HL-60 (cell line): ENCODE data around the gene IMPDH1.
A peak's percentile ranks its signal among the peaks of the same experiment; 100 is the strongest.

Experiments used
- DNase-seq, 2 experiments: peaks; one replicate each; pipeline ENCODE4 v3.0.0-alpha.2; 2010 to 2020; ENCODE audit warnings: low read depth in 1 of 2, low spot score in 1 of 2
- H3K27ac ChIP-seq: fragments of 250-450 bp; sonication (Bioruptor Pico); replicated peaks from 2 replicates; pipeline ENCODE4 v1.5.1; 2020; ENCODE audit warnings: mild to moderate bottlenecking, moderate library complexity
- H3K27me3 ChIP-seq: fragments of 250-450 bp; sonication (Bioruptor Pico); 2 replicates; pipeline ENCODE4 v1.5.1; 2021; ENCODE audit warnings: mild to moderate bottlenecking, moderate library complexity; ENCODE audit not compliant: insufficient read depth, poor library complexity, severe bottlenecking
- H3K4me3 ChIP-seq: replicated peaks from 2 replicates; pipeline ENCODE4 v1.5.1; 2011; ENCODE audit warnings: mild to moderate bottlenecking, control low read depth, low read length; ENCODE audit not compliant: insufficient read depth
- GABPA ChIP-seq: IDR thresholded peaks from 2 replicates; pipeline ENCODE4 v1.6.1; 2012; ENCODE audit warnings: low read depth
- POLR2AphosphoS5 ChIP-seq: IDR thresholded peaks from 2 replicates; pipeline ENCODE4 v1.6.1; 2012; ENCODE audit warnings: low read depth
- SPI1 ChIP-seq: IDR thresholded peaks from 2 replicates; pipeline ENCODE4 v1.6.1; 2012; ENCODE audit warnings: low read depth, mild to moderate bottlenecking, borderline replicate concordance
- TF ChIP-seq, protein P1 (sequence below): IDR thresholded peaks from one replicate; pipeline ENCODE4 v1.5.1; 2011; ENCODE audit warnings: low read length, control low read depth, inconsistent platforms; ENCODE audit not compliant: insufficient read depth
- TF ChIP-seq, protein P2 (sequence below): IDR thresholded peaks from 2 replicates; pipeline ENCODE4 v1.6.1; 2012; ENCODE audit warnings: low read depth; ENCODE audit not compliant: insufficient replicate concordance

The IMPDH1 gene

GRCh38 chr7:128381161-128381821 lies 28.5 kb downstream of the IMPDH1 start:
- H3K27me3 ChIP-seq, result no peaks in the 10 kb centered on the region
- no peak for TF ChIP-seq POLR2AphosphoS5
- no peak for TF ChIP-seq GABPA
- TF ChIP-seq, protein P1, sequence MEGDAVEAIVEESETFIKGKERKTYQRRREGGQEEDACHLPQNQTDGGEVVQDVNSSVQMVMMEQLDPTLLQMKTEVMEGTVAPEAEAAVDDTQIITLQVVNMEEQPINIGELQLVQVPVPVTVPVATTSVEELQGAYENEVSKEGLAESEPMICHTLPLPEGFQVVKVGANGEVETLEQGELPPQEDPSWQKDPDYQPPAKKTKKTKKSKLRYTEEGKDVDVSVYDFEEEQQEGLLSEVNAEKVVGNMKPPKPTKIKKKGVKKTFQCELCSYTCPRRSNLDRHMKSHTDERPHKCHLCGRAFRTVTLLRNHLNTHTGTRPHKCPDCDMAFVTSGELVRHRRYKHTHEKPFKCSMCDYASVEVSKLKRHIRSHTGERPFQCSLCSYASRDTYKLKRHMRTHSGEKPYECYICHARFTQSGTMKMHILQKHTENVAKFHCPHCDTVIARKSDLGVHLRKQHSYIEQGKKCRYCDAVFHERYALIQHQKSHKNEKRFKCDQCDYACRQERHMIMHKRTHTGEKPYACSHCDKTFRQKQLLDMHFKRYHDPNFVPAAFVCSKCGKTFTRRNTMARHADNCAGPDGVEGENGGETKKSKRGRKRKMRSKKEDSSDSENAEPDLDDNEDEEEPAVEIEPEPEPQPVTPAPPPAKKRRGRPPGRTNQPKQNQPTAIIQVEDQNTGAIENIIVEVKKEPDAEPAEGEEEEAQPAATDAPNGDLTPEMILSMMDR, result peak; percentile 21
- TF ChIP-seq, protein P2, sequence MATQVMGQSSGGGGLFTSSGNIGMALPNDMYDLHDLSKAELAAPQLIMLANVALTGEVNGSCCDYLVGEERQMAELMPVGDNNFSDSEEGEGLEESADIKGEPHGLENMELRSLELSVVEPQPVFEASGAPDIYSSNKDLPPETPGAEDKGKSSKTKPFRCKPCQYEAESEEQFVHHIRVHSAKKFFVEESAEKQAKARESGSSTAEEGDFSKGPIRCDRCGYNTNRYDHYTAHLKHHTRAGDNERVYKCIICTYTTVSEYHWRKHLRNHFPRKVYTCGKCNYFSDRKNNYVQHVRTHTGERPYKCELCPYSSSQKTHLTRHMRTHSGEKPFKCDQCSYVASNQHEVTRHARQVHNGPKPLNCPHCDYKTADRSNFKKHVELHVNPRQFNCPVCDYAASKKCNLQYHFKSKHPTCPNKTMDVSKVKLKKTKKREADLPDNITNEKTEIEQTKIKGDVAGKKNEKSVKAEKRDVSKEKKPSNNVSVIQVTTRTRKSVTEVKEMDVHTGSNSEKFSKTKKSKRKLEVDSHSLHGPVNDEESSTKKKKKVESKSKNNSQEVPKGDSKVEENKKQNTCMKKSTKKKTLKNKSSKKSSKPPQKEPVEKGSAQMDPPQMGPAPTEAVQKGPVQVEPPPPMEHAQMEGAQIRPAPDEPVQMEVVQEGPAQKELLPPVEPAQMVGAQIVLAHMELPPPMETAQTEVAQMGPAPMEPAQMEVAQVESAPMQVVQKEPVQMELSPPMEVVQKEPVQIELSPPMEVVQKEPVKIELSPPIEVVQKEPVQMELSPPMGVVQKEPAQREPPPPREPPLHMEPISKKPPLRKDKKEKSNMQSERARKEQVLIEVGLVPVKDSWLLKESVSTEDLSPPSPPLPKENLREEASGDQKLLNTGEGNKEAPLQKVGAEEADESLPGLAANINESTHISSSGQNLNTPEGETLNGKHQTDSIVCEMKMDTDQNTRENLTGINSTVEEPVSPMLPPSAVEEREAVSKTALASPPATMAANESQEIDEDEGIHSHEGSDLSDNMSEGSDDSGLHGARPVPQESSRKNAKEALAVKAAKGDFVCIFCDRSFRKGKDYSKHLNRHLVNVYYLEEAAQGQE, result no peak
- peak; percentile 56; the same call in 1 of the 2 replicates for TF ChIP-seq SPI1
- DNase-seq, result peak in 1 of 2 experiments; percentile 65
- no peak overlapping the region for H3K27ac ChIP-seq
- H3K4me3 ChIP-seq, result no peak overlapping the region

DNA sequence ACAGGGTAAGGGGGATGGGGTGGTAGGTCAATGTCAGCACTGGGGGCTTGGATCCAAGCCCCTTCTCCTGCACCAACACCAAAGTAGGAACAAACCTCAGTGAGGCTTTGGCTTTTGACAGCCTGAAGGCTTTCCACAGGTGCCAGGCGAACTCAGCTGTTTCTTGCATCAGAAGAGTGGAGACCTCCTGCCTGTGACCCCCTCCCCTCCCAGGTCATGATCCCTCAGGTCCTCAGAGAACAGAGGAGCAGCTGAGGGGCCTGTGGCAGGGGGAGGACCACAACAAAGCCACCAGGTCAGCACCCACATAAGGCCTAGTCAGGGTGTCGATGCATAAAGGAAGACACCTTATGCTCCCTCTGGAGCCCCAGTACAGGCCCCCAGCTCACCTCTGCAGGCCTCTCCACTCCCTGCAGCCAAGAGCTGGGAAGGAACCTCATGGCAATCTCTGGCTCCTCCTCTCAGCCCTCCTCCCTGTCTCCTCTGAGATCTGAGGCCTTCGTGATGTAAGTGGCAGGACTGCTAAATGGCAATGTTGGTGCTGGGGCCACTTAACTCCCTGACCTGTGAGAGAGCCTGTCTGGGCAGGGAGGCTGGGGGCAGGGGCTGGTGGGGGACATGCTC lies 29.2 kb downstream of the IMPDH1 start:
- Histone ChIP-seq H3K4me3 (no peak overlapping the region), H3K27ac (no peak overlapping the region), H3K27me3 (no peaks in the 10 kb centered on the region)
- TF ChIP-seq, protein P1, result no peak
- TF ChIP-seq, protein P2, result no peak
- TF ChIP-seq POLR2AphosphoS5, result no peak
- no peak for TF ChIP-seq GABPA
- TF ChIP-seq SPI1, result no peak
- no peak for DNase-seq

DNA sequence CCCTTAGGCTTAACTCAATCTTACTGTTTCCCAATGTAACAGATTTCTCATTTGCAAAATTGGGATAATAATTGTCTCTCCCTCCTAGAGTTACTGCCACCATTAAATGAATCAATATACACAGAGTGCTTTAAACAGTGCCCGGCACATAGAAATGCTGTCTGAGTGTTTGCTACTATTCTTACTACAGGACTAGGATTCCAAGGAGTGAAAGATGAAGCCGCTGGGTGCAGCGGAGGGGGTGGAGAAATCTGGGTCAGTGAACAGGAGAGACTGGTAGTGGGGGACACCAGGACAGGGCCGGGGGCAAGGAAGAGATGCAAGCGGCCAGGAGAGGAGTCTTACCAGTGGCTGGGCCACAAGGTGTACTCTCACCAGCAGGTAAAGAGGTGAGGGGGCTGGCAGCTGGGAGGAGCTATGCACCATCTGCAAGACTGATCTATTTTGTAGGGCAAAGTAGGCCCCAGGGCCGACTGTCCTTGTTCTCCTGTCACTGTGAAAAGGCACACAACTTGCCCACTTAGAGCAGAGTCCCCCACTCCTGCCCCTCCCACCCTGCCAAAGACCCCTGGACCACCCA lies 29.8 kb downstream of the IMPDH1 start:
- no peak overlapping the region for H3K4me3 ChIP-seq
- no peak overlapping the region for H3K27ac ChIP-seq
- TF ChIP-seq, protein P1, result no peak
- TF ChIP-seq POLR2AphosphoS5 (no peak), GABPA (no peak), SPI1 (no peak)
- TF ChIP-seq, protein P2, result no peak
- H3K27me3 ChIP-seq, result no peaks in the 10 kb centered on the region
- DNase-seq, result no peak
